CD4-positive, CD25-positive, alpha-beta regulatory T cell (primary cell): ENCODE data around the gene STATH. TPM values are rescaled to one million over a fixed set of nuclear protein-coding genes. Genes with fewer than 3 reads are reported as not detected.
A peak's percentile ranks its signal among the peaks of the same experiment; 100 is the strongest.
"Not testable (repeated sequence)": the region's sequence is repeated elsewhere in the genome, so short reads cannot be mapped to it uniquely, and the experiment has no call there.

ENCODE experiments used
- ATAC-seq, 2 donors: fragments of 150-1000 bp; cut with Tn5 transposase; one replicate each; pipeline ENCODE4 v1.10.0; 2021; ENCODE audit warnings: low read depth in 2 of 2, moderate number of reproducible peaks in 2 of 2, moderate library complexity in 1 of 2
- DNase-seq, 3 donors: peaks; one replicate each; pipeline versions ENCODE4 v3.0.0 to v3.0.0-alpha.2; 2012 to 2022; ENCODE audit warnings: mixed read lengths in 1 of 3
- H3K27ac ChIP-seq: one replicate; pipeline ENCODE4 v1.7.0; 2013; ENCODE audit warnings: mild to moderate bottlenecking, low read length; ENCODE audit not compliant: insufficient read depth, poor library complexity, severe bottlenecking
- H3K27me3 ChIP-seq: one replicate; pipeline ENCODE4 v1.7.0; 2013; ENCODE audit warnings: low read length; ENCODE audit not compliant: control insufficient read depth, insufficient read depth
- H3K36me3 ChIP-seq: one replicate; pipeline ENCODE4 v1.7.0; 2013; ENCODE audit warnings: mild to moderate bottlenecking, low read length, moderate library complexity; ENCODE audit not compliant: control insufficient read depth, insufficient read depth
- H3K4me1 ChIP-seq: 2 replicates; pipeline ENCODE4 v1.7.0; 2013; ENCODE audit warnings: mild to moderate bottlenecking, low read length; ENCODE audit not compliant: insufficient read depth, control insufficient read depth, poor library complexity, severe bottlenecking
- H3K4me3 ChIP-seq: one replicate; pipeline ENCODE4 v1.7.0; 2013; ENCODE audit warnings: low read depth, mild to moderate bottlenecking, low read length, moderate library complexity
- H3K9me3 ChIP-seq, 2 experiments: 1 replicate in 1 of 2; 2 replicates in 1 of 2; pipeline ENCODE4 v1.7.0; 2013; ENCODE audit warnings: low read length in 2 of 2, mild to moderate bottlenecking in 1 of 2, moderate library complexity in 1 of 2; ENCODE audit not compliant: control insufficient read depth in 2 of 2
- H3K27ac Mint-ChIP-seq, 3 donors: one replicate each; pipeline ENCODE4 v1.8.0; 2020 to 2022; ENCODE audit warnings: mild to moderate bottlenecking in 3 of 3, mixed read lengths in 3 of 3, moderate library complexity in 2 of 3
- H3K27me3 Mint-ChIP-seq: one replicate; pipeline ENCODE4 v1.8.0; 2022; ENCODE audit warnings: mild to moderate bottlenecking, mixed read lengths
- H3K36me3 Mint-ChIP-seq: one replicate; pipeline ENCODE4 v1.8.0; 2020; ENCODE audit warnings: mixed read lengths
- H3K4me1 Mint-ChIP-seq, 4 donors: one replicate each; pipeline ENCODE4 v1.8.0; 2020 to 2022; ENCODE audit warnings: mixed read lengths in 4 of 4, mild to moderate bottlenecking in 1 of 4
- H3K4me3 Mint-ChIP-seq, 4 donors: one replicate each; pipeline ENCODE4 v1.8.0; 2020 to 2022; ENCODE audit warnings: mild to moderate bottlenecking in 4 of 4, mixed read lengths in 4 of 4, moderate library complexity in 3 of 4
- H3K9me3 Mint-ChIP-seq, 7 donors: one replicate each; pipeline ENCODE4 v1.8.0; 2020 to 2022; ENCODE audit warnings: mixed read lengths in 7 of 7, mild to moderate bottlenecking in 3 of 7, moderate library complexity in 2 of 7
- polyA plus RNA-seq, 4 donors: library from polyadenylated mRNA; unstranded; fragments of 300-500 nt; fragmentation: Illumina TruSeq; gene quantifications; one replicate each; pipeline ENCODE4 v1.2.3, GENCODE V29; 2021
- total RNA-seq: library from RNA; stranded (reverse); gene quantifications from one replicate; pipeline ENCODE4 v1.2.3, GENCODE V29; 2022

The STATH gene
- total and polyA plus RNA-seq, 5 donors from 2014 or later = not detected

- peaks cover 0 to 3% (median 0%) of the 10 kb centered on the region in 4 donors for H3K4me1 Mint-ChIP-seq
- no peak for DNase-seq
- H3K36me3 ChIP-seq = no peaks in the 10 kb centered on the region
- H3K27ac Mint-ChIP-seq = no peak overlapping the region
- H3K9me3 ChIP-seq = no peaks in the 10 kb centered on the region
- no peak for ATAC-seq
- no peak overlapping the region for H3K27ac ChIP-seq
- peaks cover 0 to 7% (median 0%) of the 10 kb centered on the region in 7 donors for H3K9me3 Mint-ChIP-seq
- H3K27me3 Mint-ChIP-seq = no peaks in the 10 kb centered on the region
- no peaks in the 10 kb centered on the region for H3K4me1 ChIP-seq
- no peak overlapping the region for H3K4me3 ChIP-seq
- H3K27me3 ChIP-seq = no peaks in the 10 kb centered on the region
- no peaks in the 10 kb centered on the region for H3K36me3 Mint-ChIP-seq
- H3K4me3 Mint-ChIP-seq = no peak overlapping the region
These were observed 27.5 kb downstream of the STATH start for GRCh38 chr4:70023218-70023617.

DNA sequence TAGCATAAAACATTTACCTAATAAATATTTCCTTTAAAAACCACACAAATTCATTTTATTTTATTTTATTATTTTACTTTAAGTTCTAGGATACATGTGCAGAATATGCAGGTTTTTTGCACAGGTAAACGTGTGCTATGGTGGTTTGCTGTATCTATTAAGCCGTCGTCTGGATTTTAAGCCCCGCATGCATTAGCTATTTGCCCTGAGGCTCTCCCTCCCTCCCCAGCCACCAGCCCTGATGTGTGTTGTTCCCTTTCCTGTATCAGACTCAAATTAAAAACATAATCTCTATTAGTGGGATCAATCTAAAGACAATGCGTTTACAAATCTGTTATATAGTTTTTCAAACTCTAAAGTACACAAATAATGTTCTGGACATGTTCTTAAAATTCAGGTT, 31.2 kb downstream of the STATH start:
- H3K36me3 ChIP-seq = no peaks in the 10 kb centered on the region

GRCh38 chr4:70028159-70028558, 32.4 kb downstream of the STATH start, which contains the start of gene HTN3:
HTN3 (plus strand) TSS chr4:70028459; CDS start chr4:70030741, 2,282 bp downstream.
- not testable (repeated sequence) for H3K9me3 ChIP-seq, H3K27ac Mint-ChIP-seq, H3K36me3 ChIP-seq, H3K36me3 Mint-ChIP-seq, ATAC-seq, H3K4me1 ChIP-seq, H3K4me3 ChIP-seq, H3K27ac ChIP-seq, H3K4me1 Mint-ChIP-seq, H3K9me3 Mint-ChIP-seq, H3K27me3 ChIP-seq, DNase-seq, H3K4me3 Mint-ChIP-seq, H3K27me3 Mint-ChIP-seq

More for the DNA sequence above, 31.2 kb downstream of the STATH start:
- Mint-ChIP-seq H3K4me1 (peaks cover 0 to 3% (median 0%) of the 10 kb centered on the region in 4 donors), H3K4me3 (no peak overlapping the region), H3K36me3 (no peaks in the 10 kb centered on the region), H3K9me3 (peaks cover 0 to 7% (median 1%) of the 10 kb centered on the region in 7 donors), H3K27me3 (no peaks in the 10 kb centered on the region), H3K27ac (no peak overlapping the region)
- Histone ChIP-seq H3K4me1 (no peaks in the 10 kb centered on the region), H3K27me3 (no peaks in the 10 kb centered on the region), H3K27ac (no peak overlapping the region), H3K4me3 (no peak overlapping the region), H3K9me3 (no peaks in the 10 kb centered on the region)
- ATAC-seq (no peak), DNase-seq (no peak)

DNA sequence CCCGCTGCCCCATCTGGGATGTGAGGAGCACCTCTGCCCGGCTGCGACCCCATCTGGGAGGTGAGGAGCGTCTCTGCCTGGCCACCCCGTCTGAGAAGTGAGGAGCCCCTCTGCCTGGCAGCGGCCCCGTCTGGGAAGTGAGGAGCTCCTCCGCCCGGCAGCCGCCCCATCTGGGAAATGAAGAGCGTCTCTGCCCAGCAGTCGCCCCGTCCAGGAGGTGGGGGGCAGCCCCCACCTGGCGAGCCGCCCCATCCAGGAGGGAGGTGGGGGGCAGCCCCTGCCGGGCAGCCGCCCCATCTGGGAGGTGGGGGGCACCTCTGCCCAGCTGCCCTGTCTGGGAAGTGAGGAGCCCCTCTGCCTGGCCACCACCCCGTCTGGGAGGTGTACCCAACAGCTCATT, 41.8 kb downstream of the STATH start:
- H3K27me3 ChIP-seq, ATAC-seq, H3K4me3 Mint-ChIP-seq, H3K27me3 Mint-ChIP-seq, H3K4me3 ChIP-seq, H3K9me3 ChIP-seq, H3K27ac ChIP-seq, DNase-seq, H3K4me1 ChIP-seq, H3K27ac Mint-ChIP-seq, H3K4me1 Mint-ChIP-seq, H3K36me3 Mint-ChIP-seq, H3K36me3 ChIP-seq: not testable (repeated sequence)
- peaks cover 1 to 11% (median 8%) of the 10 kb centered on the region in 7 donors for H3K9me3 Mint-ChIP-seq

DNA sequence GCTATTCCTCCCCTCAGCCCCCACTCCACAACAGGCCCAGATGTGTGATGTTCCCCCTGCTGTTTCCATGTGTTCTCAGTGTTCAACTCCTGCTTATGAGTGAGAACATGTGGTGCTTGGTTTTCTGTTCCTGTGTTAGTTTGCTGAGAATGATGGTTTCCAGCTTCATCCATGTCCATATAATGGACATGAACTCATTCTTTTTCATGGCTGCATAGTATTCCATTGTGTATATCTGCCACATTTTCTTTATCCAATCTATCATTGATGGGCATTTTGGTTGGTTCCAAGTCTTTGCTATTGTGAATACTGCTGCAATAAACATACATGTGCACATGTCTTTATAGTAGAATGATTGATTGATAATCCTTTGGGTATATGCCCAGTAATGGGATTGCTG, 44.2 kb downstream of the STATH start:
- H3K27ac ChIP-seq, H3K36me3 ChIP-seq, H3K4me3 ChIP-seq, H3K9me3 ChIP-seq, H3K36me3 Mint-ChIP-seq, H3K4me1 ChIP-seq, H3K4me3 Mint-ChIP-seq, H3K27me3 ChIP-seq, H3K27me3 Mint-ChIP-seq, ATAC-seq, DNase-seq, H3K4me1 Mint-ChIP-seq: not testable (repeated sequence)
- Mint-ChIP-seq H3K9me3 (peaks cover 0 to 11% (median 9%) of the 10 kb centered on the region in 7 donors), H3K27ac (peak overlapping the region in 1 of 3 donors; percentile 76)

GRCh38 chr4:70041652-70042286, 46.0 kb downstream of the STATH start:
- Histone ChIP-seq H3K27me3 (no peaks in the 10 kb centered on the region), H3K4me1 (no peaks in the 10 kb centered on the region), H3K27ac (no peak overlapping the region), H3K4me3 (no peak overlapping the region), H3K9me3 (peaks cover 0 to 2% of the 10 kb centered on the region in 2 experiments), H3K36me3 (no peaks in the 10 kb centered on the region)
- Mint-ChIP-seq H3K27me3 (no peaks in the 10 kb centered on the region), H3K4me1 (no peaks in the 10 kb centered on the region), H3K27ac (no peak overlapping the region), H3K9me3 (peaks cover 0 to 15% (median 6%) of the 10 kb centered on the region in 7 donors), H3K4me3 (no peak overlapping the region), H3K36me3 (no peaks in the 10 kb centered on the region)
- DNase-seq = no peak
- no peak for ATAC-seq

DNA sequence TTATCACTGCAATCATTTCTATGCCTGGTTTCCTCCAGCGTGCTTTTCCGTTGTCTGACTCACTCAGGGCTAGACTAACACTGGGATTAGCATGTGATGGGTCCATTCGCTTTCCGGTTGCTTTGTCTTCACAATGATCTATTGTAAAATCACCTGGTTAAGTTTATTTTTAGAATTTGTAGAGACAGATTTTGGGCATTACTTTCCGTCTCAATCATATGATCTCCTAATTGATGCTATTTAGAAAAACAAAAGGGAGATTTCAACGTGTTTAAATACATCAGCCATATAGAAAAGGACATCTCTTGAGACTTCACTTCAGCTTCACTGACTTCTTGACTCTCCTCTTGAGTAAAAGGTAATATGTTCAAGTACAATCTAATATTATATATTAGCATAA, 54.4 kb downstream of the STATH start, which contains the start of gene HTN1:
Gene HTN1 (plus strand): TSS at position 301 of the 400 bp plus-strand sequence. CDS start 2,639 bp downstream, outside the sequence.
- not testable (repeated sequence) for H3K9me3 ChIP-seq, ATAC-seq, H3K27ac Mint-ChIP-seq, H3K36me3 Mint-ChIP-seq, H3K36me3 ChIP-seq, H3K27me3 ChIP-seq, DNase-seq, H3K27ac ChIP-seq, H3K4me1 Mint-ChIP-seq, H3K4me3 ChIP-seq, H3K4me1 ChIP-seq, H3K27me3 Mint-ChIP-seq, H3K9me3 Mint-ChIP-seq
- peak within 1 kb of the TSS in 1 of 4 donors; percentile 38 for H3K4me3 Mint-ChIP-seq
